NCI-H82 treated with DMSO at 0.1 percent for 48 hours (cell line): Measurements from ENCODE around the gene ANKRD11.
"Not testable (repeated sequence)": the region's sequence is repeated elsewhere in the genome, so short reads cannot be mapped to it uniquely, and the experiment has no call there.

ENCODE experiments used
- DNase-seq: peaks from one replicate; lab custom pipeline; 2025; ENCODE audit not compliant: unreplicated experiment; lab: John Stamatoyannopoulos, UW

ANKRD11 gene

DNA sequence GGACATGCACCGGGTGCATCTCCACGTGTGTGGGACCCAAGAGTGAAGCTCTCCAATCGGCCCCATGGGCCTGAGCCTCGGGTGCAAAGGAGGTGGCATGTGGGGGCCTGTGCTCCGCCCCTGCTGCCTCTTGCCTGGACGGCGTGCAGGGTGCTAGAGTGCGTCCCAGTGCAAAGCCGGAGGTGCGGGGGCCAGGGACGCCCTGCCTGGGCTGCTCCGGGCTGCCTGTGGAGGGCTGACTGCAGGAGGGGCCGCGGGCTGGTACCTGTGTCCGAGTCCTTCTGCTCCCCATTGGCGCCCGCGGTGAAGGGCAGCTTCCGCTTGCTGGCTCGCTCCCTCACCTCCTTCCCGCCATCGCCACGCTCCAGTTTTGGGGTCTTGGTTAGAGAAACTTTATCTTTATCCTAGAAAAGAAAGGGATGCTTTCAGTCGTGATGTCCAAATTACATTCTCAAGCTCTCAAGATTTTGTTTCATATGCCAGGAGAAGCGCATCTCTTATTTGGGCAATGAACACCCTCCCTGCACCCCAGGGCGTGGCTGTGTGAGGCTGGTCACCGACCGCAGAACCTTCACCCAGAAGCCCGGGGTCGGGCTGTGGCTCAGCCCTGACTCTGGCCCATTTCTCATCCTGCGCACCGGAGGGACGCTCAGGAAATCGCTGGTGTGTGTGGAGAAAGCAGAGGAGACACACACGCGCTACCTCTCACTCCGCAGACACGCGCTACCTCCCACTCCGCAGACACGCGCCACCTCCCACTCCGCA is 185.2 kb downstream of the ANKRD11 start:
- DNase-seq = no peak

DNA sequence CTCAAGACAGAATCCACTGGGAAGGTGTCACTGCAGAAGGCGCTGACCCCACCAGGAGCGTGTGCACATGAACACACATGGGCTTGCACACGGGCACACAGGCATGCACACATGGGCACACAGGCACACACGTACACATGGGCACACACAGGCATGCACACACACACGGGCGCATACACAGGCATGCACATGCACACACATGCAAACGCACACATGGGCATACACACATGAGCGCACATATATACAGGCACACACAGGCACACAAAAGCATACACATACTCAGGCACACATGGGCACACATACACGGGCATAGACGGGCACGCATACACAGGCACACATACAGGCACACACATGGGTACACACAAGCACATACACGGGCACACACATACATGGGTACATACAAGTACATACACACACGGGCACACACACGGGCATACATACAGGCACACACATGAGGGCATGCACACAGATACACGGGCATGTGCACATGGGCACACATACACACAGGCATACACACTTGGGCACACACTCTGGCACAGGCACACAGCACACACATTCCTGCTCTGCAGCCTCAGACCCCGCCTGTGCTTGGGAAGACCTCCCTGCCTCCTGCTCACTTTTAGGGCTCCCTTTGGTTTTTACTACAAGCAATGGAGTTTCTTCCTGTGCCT is 186.0 kb downstream of the ANKRD11 start:
- DNase-seq = no peak

DNA sequence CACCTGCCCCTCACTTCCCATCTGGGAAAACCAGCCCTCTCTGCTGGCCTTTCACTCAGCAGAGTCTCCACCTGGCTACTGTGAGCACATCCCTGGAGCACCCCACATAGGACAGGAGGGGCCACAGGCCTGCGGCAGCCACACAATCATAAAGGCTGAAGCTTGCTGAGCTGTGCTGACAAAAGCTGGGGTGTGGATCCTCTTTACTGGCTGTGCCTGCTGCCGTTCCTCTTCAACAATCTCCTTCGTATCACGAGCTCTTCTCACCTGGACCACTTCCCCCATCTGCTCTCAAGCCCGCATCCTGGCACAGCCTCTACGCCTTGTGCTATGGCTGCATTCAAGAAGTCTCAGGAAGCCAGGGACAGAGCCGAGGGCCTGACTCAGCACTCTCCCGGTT is 186.7 kb downstream of the ANKRD11 start:
- DNase-seq = no peak

DNA sequence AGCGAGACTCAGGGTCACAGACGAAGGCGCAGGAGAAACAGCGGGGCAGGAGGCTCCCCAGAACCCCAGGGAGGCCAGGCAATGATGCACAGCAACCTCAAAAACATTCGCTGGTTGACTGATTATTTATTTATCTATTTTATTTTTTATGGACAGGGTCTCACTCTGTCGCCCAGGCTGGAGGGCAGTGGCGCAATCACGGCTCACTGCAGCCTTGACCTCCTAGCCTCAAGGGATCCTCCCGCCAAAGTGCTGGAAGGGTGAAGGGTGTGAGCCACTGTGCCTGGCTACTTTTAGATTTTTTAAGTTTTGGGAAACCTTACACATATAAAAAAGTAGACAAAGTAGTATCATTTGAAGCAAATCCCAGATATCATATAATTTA is 189.4 kb downstream of the ANKRD11 start:
- no peak for DNase-seq

DNA sequence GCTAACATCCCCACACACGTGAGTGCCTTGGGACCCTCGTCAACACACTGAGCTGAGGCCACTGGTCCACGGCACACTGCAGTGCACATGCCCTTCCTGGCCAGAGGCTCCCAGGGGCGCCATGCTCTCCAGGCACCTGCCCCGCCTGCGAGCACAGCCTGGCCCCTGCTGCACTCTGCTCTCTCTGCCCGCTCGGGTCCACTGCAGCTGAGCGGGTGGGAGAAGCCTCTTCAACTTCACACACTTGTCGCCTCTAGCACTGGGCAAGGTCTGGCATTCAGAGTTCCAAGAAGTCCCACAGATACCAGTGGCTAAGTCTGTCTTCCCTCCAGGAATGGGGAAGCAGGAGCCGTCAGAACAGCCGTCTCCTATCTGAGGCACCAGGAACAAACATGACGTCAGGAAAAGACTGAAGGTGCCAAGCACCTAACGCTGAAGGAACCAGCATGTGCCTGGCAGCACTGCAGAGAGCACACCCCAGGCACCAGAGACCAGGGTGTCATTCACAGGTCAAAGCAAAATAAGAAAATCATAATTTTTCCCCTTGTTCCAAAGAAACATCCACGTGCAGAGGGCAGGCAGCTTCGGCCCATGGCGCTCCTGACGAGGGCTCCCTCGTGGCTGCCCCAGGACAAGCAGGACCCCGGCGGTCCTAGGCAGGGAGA is 189.9 kb downstream of the ANKRD11 start:
- no peak for DNase-seq

DNA sequence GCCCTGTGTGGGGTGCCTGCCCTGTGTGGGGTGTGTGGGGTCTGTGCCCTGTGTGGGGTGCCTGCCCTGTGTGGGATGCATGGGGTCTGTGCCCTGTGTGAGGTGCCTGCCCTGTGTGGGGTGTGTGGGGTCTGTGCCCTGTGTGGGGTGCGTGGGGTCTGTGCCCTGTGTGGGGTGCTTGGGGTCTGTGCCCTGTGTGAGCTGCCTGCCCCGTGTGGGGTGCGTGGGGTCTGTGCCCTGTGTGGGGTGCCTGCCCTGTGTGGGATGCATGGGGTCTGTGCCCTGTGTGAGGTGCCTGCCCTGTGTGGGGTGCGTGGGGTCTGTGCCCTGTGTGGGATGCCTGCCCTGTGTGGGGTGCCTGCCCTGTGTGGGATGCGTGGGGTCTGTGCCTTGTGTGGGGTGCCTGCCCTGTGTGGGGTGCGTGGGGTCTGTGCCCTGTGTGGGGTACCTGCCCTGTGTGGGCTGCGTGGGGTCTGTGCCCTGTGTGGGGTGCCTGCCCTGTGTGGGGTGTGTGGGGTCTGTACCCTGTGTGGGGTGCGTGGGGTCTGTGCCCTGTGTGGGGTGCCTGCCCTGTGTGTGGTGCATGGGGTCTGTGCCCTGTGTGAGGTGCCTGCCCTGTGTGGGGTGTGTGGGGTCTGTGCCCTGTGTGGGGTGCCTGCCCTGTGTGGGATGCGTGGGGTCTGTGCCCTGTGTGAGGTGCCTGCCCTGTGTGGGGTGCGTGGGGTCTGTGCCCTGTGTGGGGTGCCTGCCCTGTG is 190.8 kb downstream of the ANKRD11 start:
- not testable (repeated sequence) for DNase-seq

DNA sequence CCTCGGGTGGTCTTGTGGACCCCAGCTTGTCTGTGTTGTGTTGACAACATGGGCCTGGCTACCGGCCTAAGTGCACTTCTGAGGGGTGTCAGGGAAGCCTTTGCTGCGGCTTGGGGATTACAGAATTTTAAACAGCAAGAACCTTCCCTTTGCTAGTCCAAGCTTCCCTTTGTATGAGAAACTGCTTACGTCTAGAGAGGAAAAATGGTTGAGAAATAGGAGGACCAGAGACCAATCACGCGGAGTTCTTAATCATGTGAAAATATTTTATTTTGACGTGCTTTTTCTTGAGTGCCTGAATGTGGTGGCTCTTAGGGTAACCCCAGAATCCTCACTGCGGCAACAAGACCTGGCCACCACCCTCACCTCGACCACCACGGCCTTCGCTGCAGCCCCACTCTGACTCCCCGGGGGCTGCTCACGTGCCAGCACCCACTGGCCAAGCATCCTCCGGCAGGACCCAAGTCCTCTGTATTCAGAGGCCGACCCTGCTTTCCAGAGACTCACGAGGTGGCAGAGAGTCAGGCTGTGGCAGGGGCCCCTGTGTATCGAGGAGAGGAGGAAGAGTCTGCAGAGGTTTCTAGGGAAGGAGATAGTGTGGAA is 191.6 kb downstream of the ANKRD11 start:
- DNase-seq = no peak

DNA sequence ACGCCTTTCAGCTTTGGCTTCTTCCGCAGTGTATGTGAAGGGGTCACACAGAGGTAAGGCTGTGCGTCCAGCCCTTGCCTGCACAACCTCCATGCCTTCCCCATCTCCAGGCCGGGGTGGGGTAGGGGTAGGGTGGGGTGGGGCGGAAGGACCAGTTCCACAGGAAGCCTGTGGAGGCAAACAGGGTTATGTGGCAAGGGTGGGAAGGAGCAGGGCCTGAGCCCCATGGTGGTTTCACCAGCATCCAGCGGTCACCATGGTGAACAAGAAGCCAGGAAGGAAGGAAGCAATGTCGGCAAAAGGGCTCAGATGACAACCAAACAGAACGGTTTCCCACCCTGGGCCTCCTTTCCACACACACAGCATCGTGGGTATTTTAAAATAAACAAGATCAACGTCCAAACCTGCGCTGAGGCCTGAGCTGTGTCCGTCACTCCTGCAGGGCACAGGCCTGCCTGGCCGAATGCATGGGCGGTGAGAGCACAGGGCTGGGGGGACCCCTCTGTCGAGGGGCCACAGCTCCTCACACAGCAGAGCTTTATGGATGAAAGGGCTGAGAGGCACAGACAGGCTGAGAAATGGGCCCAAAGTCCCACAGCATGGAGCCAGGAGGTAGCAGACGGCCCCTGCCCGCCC is 192.3 kb downstream of the ANKRD11 start:
- no peak for DNase-seq

DNA sequence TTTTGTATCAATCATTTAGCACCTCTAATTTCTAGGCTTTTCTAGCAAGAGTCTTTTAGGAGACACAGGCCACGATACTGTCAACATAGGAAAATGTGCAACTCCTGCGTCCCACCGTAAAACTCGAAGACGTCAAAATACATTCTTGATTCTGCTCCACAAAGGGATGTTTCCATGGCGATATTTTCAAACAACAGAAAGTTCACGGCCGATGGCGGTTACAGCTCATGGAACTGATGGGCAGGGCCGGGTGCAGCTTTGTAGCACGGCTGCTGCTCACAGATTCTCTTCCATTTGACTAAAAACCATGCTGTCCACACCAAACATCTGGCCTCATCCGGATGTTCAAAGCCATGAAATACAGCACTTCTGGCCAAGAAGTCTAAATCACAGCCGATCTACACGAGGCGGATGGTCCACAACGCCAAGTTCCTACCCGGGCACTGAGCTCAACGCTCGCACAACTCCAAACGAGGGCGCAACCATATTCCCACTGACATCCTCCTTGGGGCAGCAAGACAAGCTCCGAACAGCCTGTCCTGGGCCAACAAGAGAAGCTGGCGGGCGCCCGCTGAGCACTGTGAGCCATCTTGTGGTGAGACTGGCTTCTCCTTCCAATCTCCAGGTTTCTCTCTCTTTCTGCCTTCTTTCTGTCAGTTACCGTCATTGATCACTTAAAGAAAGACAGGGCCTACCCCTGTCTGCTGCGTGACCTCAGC is 193.0 kb downstream of the ANKRD11 start:
- DNase-seq = no peak

DNA sequence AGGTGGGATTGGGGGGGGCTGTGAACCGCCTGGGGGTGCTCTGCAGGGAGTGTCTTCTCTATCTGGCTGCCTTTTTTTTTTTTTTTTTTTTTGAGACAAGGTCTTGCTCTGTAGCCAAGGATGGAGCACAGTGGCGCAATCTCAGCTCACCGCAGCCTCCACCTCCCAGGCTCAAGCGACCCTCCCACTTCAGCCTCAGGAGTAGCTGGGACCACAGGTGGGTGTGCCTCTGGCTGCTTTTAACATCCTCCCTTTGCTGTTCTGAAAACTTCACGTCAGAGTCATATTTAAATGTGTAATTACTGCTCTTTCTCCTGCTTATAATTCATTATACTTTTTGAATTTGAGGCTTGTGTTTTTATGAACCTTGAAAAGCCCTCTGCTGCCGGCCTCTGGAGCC is 194.4 kb downstream of the ANKRD11 start:
- no peak for DNase-seq

DNA sequence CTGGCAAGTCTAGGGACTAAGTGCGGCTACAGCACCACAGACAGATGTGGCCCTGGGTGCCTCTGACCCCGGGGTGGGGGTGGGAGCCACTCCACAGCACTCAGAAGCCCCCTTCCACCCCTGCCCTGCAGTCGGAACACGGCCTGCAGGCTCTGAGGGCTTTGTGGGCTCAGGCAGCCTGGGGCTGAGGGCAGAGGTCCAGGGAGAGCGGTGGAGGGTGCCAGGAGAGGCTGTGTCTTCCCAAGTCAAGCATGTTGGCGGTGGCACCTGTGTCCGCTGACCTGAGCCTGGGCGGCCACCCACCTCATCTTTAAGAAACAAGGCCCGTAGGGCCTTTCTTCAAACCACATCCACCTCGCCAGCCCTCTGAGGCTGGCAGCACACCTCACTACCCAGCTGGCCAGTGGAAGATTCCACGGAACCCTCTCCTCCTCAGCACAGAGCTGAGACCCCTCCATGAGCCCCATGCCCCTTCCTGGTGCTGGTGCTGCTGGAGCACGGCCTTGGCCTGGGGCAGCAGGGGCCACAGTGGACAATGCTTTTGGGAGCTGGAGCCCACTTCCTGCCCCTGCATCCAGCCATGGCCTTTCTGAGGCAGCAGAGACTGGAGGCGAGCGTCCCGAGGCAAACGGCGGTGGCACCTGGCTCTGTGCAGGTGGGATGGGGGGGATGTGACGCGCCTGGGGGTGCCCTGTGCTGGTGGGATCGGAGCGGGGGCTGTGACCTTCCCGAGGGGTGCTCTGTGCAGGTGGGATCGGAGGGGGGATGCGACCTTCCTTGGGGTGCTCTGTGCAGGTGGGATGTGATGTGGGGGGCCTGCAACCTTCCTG is 195.1 kb downstream of the ANKRD11 start:
- DNase-seq = no peak

DNA sequence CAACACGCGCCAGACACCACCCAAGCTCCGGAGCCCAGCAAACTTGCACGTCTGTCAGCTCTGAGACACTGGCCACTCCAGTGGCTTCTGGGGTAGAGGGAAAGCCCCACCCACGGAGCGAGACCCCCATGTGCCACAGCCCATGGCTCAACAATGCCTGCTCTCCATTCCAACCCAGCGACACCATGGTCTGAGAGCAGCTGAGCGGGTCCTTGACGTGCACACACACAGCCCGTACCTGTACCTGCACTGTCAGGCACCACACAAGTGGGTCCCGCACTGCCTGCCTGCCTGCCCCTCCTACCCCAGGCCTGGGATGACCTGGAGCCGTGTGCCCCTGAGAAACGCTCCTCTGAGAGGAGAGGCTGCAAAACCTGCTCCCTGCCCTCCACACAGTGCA is 195.9 kb downstream of the ANKRD11 start:
- no peak for DNase-seq

DNA sequence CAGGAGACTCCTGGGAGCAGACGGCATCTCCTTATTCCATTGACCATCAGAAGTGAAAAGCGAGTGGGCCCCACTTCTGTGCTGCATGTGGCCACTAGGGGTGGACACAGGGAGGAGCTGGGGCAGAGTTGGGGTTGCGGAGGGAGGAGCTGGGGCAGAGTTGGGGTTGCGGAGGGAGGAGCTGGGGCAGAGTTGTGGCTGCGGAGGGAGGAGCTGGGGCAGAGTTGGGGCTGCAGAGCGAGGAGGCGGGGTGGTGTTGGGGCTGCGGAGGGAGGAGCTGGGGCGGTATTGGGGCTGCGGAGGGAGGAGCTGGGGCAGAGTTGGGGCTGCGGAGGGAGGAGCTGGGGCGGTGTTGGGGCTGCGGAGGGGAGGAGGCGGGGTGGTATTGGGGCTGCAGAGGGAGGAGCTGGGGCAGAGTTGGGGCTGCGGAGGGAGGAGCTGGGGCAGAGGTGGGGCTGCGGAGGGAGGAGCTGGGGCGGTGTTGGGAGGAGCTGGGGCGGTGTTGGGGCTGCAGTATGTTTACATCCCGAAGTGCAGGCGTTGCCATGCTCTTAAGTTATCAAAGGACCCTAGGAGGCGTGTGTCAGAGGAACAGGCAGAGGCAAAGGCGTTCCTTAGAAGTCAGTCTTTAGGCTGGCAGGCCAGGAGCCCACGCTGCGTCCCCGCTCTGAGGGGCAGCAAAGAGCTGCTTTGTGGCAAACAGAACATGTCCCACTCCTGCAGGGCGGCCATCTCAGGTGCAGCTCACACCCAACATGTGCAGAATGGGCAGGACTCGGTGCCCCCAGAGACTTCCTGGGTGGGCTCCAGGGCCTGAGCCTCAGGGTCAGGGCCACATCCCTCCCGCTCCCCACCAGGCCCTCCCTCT is 196.9 kb downstream of the ANKRD11 start:
- DNase-seq = no peak

DNA sequence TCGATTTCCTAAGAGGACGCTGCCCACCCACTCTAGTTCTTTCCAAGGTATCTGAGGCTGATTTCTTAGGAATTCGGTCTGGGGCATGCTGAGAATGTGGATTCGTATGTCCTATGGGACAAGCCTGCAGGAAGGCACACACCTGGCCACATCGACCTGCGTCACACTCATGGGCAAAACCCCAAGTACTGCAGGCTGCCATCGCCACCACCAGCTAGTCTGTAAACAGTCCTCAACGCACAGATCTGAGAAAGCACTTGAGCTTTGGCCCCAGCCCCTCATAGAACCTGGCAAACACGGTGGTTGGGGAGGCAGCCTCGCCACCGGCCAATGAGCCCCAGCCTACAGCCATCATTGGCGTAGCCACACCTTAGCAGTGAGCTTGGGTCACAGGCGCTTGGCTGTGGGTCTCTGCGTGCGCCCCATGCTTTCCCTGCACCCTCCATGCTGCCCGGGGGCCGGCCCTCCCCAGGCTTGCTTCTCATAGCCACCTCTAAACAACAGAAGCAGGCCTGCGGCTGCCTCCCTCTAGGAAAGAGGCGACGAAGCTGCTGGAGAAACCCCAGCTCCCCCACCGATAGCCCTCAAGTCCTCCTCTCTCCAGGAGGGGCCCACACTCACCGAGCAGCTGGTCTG is 197.8 kb downstream of the ANKRD11 start:
- DNase-seq = no peak

DNA sequence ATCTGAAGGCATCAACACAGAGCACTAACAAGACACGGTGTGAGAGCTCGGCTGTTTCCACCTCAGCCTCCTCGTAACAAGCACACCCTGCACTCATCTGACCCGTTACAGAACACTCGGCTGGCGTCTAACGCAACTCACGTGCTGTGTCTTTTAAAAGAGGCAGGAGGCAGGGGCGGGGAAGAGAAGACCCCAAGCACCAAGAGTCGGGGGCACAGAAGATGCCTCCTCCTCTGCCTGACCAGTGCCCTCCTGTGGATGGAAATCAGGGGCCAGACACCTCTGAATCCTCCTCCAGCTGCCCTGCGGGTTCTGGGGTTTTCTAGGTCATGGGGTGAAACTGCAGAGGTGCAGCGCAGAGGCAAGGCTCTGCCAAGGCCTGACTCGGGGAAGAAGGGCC is 198.6 kb downstream of the ANKRD11 start:
- no peak for DNase-seq

DNA sequence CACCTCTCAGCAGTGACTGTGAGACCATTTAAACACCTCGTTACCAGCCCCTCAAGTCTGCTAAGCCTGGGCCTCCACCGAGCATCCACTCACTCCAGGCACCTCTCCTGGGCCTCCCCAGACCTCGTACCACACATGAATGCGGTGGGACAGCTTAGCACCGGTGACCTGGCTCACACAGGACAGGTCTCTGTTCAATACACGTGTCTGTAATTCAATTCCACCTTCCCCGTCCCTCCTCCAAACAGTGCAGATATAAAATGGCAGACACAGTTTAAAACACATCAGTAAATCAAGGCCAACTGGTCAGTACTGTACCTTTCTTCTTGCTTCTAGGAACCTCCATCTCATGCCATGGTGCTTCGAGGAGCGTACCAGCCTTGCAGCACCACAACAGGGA is 199.0 kb downstream of the ANKRD11 start:
- no peak for DNase-seq

DNA sequence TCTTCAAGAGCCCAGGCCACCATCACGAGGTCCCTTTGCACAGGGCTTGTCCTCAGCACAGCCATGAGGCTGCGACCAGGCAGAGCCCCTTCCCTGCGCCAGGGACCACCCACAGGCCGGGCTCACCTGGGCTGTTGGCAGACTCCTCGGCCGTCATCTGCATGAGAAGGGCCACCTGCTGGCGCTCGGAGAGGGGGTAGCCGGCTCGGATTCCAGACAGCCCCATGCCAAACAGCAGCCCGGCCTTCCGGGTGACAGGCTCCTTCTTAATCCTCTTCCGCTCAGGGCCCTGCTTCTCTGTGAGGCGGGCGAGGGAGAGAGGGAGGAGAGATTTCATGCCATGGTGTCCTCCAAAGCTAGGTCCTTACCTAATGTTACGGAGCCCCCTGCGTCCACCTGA is 199.5 kb downstream of the ANKRD11 start:
- no peak for DNase-seq

DNA sequence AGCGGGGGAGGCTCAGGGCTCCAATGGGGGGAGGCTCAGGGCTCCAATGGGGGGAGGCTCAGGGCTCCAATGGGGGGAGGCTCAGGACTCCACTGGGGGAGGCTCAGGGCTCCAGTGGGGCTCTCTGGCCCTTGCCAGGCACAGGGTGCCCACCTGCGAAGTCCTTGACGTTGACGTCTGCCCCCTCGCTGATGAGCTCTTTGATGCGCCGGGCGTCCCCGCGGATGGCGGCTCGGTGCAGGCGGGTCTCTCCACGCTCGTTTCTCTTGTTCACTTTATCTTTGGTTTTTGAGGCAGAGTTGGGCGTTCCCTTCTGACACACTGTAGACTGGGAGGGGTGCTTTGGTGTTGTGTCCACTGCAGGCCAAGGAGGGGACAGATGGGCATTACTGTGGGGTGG is 199.9 kb downstream of the ANKRD11 start:
- no peak for DNase-seq
